HepG2 (cell line): ENCODE results near the gene UMOD. TPM values are rescaled to one million over a fixed set of nuclear protein-coding genes. Genes with fewer than 3 reads are reported as not detected.
A peak's percentile ranks its signal among the peaks of the same experiment; 100 is the strongest.

Experiments
- CHCHD3 ChIP-seq: sonication (generic); formaldehyde crosslinking; IDR thresholded peaks from 2 replicates; pipeline ENCODE4 v1.8.0; 2022; ENCODE audit warnings: mild to moderate bottlenecking, missing genetic modification reagents, moderate library complexity
- DMAP1 ChIP-seq: IDR thresholded peaks from 2 replicates; pipeline ENCODE4 v1.6.1; 2016
- DRAP1 ChIP-seq: IDR thresholded peaks from 2 replicates; pipeline ENCODE4 v1.6.1; 2016; ENCODE audit warnings: missing genetic modification reagents, missing compliant biosample characterization
- EHMT2 ChIP-seq: fragments of 200-600 bp; sonication (generic); IDR thresholded peaks from 2 replicates; pipeline ENCODE4 v1.7.0; 2017; ENCODE audit warnings: antibody characterized with exemption, low read depth, low read length, borderline replicate concordance
- MED1 ChIP-seq: sonication (generic); formaldehyde crosslinking; IDR thresholded peaks from 2 replicates; pipeline ENCODE4 v1.4.0; 2020; ENCODE audit warnings: missing genetic modification reagents
- NONO ChIP-seq, 2 experiments: fragments of 450-650 bp in 1 of 2; sonication (generic) in 1 of 2; formaldehyde crosslinking in 1 of 2; IDR thresholded peaks in 1 of 2; conservative IDR thresholded peaks in 1 of 2; 2 replicates each; pipeline versions ENCODE4 v1.6.1 to v1.8.0; 2017 to 2022; ENCODE audit warnings: mild to moderate bottlenecking in 1 of 2, missing genetic modification reagents in 1 of 2, moderate library complexity in 1 of 2
- PRMT3 ChIP-seq: sonication (generic); formaldehyde crosslinking; IDR thresholded peaks from 2 replicates; pipeline ENCODE4 v1.8.1; 2022; ENCODE audit warnings: low read depth, mild to moderate bottlenecking, moderate library complexity, missing genetic modification reagents, borderline replicate concordance
- REL ChIP-seq: sonication (generic); formaldehyde crosslinking; conservative IDR thresholded peaks from 2 replicates; pipeline ENCODE4 v1.8.0; 2022; ENCODE audit warnings: mild to moderate bottlenecking, missing genetic modification reagents, moderate library complexity
- TBP ChIP-seq: sonication (generic); formaldehyde crosslinking; IDR thresholded peaks from 2 replicates; pipeline ENCODE4 v1.5.0; 2020; ENCODE audit warnings: missing genetic modification reagents
- TBX2 ChIP-seq: sonication (generic); formaldehyde crosslinking; IDR thresholded peaks from 2 replicates; pipeline ENCODE4 v1.5.0; 2020; ENCODE audit warnings: missing genetic modification reagents, mild to moderate bottlenecking, borderline replicate concordance
- ZBTB42 ChIP-seq: sonication (generic); formaldehyde crosslinking; IDR thresholded peaks from 2 replicates; pipeline ENCODE4 v1.5.0; 2020; ENCODE audit warnings: mild to moderate bottlenecking, missing genetic modification reagents
- ZFP90 ChIP-seq: sonication (generic); formaldehyde crosslinking; IDR thresholded peaks from 2 replicates; pipeline ENCODE4 v1.8.0; 2022; ENCODE audit warnings: missing genetic modification reagents, mild to moderate bottlenecking, inconsistent platforms, borderline replicate concordance
- ZNF282 ChIP-seq: fragments of 450-650 bp; IDR thresholded peaks from 2 replicates; pipeline ENCODE4 v1.6.1; 2018; ENCODE audit not compliant: partially characterized antibody
- ZNF3 ChIP-seq: IDR thresholded peaks from 2 replicates; pipeline ENCODE4 v1.7.0; 2017; ENCODE audit warnings: inconsistent platforms
- ZNF451 ChIP-seq: sonication (generic); formaldehyde crosslinking; IDR thresholded peaks from 2 replicates; pipeline ENCODE4 v1.5.0; 2020; ENCODE audit warnings: mild to moderate bottlenecking, missing genetic modification reagents
- ZNF598 ChIP-seq: sonication (generic); formaldehyde crosslinking; IDR thresholded peaks from 2 replicates; pipeline ENCODE4 v1.5.1; 2020; ENCODE audit warnings: mild to moderate bottlenecking, missing genetic modification reagents, borderline replicate concordance
- ZNF749 ChIP-seq: sonication (generic); formaldehyde crosslinking; IDR thresholded peaks from 2 replicates; pipeline ENCODE4 v1.8.0; 2022; ENCODE audit warnings: mild to moderate bottlenecking, missing genetic modification reagents, moderate library complexity, borderline replicate concordance
- ZNF775 ChIP-seq: sonication (generic); formaldehyde crosslinking; IDR thresholded peaks from 2 replicates; pipeline ENCODE4 v1.4.0; 2020; ENCODE audit warnings: missing genetic modification reagents, mild to moderate bottlenecking, moderate library complexity, borderline replicate concordance
- ZNF788 ChIP-seq: sonication (generic); formaldehyde crosslinking; IDR thresholded peaks from 2 replicates; pipeline ENCODE4 v1.5.0; 2020; ENCODE audit warnings: mild to moderate bottlenecking, missing genetic modification reagents, borderline replicate concordance
- polyA plus RNA-seq, 8 experiments: library from polyadenylated mRNA; depleted of rRNA in 3 of 8; stranded (reverse) in 7 of 8; unstranded in 1 of 8; fragments of >200 nt; fragmentation: Illumina TruSeq in 4 of 8; extraction: Trizol in 4 of 8; gene quantifications; 2 replicates each; pipeline versions ENCODE4 v1.2.1 to v1.2.3, GENCODE V29; 2011 to 2016; ENCODE audit warnings: low read depth in 4 of 8, missing spikeins in 1 of 8, mixed read lengths in 1 of 8; ENCODE audit not compliant: insufficient read depth in 1 of 8
- total RNA-seq, 5 experiments: library from RNA; depleted of rRNA; stranded (reverse); fragments of >200 nt; fragmentation: Illumina TruSeq; extraction: Trizol; gene quantifications; 2 replicates each; pipeline ENCODE4 v1.2.3, GENCODE V29; 2016; ENCODE audit warnings: low read depth in 1 of 5
- TF ChIP-seq, protein P1 (sequence below): sonication (generic); formaldehyde crosslinking; IDR thresholded peaks from 2 replicates; pipeline ENCODE4 v1.5.1; 2020; ENCODE audit warnings: mild to moderate bottlenecking, missing genetic modification reagents, moderate library complexity
- TF ChIP-seq, protein P2 (sequence below): sonication (generic); formaldehyde crosslinking; IDR thresholded peaks from 2 replicates; pipeline ENCODE4 v1.4.0; 2020; ENCODE audit warnings: mild to moderate bottlenecking, missing genetic modification reagents
- TF ChIP-seq, protein P3 (sequence below): sonication (generic); formaldehyde crosslinking; IDR thresholded peaks from 2 replicates; pipeline ENCODE4 v1.5.1; 2020; ENCODE audit warnings: missing genetic modification reagents, mild to moderate bottlenecking, borderline replicate concordance

Gene UMOD
- total and polyA plus RNA-seq, 2 of the 13 experiments (the other 11 are each of a cell fraction or from before 2014, with no cell fraction given) = not detected

- TF ChIP-seq, protein P1, sequence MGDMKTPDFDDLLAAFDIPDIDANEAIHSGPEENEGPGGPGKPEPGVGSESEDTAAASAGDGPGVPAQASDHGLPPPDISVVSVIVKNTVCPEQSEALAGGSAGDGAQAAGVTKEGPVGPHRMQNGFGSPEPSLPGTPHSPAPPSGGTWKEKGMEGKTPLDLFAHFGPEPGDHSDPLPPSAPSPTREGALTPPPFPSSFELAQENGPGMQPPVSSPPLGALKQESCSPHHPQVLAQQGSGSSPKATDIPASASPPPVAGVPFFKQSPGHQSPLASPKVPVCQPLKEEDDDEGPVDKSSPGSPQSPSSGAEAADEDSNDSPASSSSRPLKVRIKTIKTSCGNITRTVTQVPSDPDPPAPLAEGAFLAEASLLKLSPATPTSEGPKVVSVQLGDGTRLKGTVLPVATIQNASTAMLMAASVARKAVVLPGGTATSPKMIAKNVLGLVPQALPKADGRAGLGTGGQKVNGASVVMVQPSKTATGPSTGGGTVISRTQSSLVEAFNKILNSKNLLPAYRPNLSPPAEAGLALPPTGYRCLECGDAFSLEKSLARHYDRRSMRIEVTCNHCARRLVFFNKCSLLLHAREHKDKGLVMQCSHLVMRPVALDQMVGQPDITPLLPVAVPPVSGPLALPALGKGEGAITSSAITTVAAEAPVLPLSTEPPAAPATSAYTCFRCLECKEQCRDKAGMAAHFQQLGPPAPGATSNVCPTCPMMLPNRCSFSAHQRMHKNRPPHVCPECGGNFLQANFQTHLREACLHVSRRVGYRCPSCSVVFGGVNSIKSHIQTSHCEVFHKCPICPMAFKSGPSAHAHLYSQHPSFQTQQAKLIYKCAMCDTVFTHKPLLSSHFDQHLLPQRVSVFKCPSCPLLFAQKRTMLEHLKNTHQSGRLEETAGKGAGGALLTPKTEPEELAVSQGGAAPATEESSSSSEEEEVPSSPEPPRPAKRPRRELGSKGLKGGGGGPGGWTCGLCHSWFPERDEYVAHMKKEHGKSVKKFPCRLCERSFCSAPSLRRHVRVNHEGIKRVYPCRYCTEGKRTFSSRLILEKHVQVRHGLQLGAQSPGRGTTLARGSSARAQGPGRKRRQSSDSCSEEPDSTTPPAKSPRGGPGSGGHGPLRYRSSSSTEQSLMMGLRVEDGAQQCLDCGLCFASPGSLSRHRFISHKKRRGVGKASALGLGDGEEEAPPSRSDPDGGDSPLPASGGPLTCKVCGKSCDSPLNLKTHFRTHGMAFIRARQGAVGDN (CRISPR knock-in tag) = peak; percentile 74
- no peak for TF ChIP-seq ZNF749 (CRISPR knock-in tag)
- 0 out of 2 replicates have a peak, but pooled peaks have one; percentile 68 for TF ChIP-seq ZBTB42 (CRISPR knock-in tag)
- TF ChIP-seq NONO (IDR thresholded peaks at IDR 0.05) = no peak
- 0 out of 2 replicates have a peak, but pooled peaks have one; percentile 48 for TF ChIP-seq NONO (CRISPR knock-in tag; conservative IDR thresholded peaks at IDR 0.05)
- TF ChIP-seq CHCHD3 (CRISPR knock-in tag) = no peak
- TF ChIP-seq ZNF788 (CRISPR knock-in tag) = no peak
- peak; percentile 79 for TF ChIP-seq MED1
- TF ChIP-seq, protein P2, sequence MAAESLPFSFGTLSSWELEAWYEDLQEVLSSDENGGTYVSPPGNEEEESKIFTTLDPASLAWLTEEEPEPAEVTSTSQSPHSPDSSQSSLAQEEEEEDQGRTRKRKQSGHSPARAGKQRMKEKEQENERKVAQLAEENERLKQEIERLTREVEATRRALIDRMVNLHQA (CRISPR knock-in tag) = no peak
- no peak for TF ChIP-seq DMAP1
- no peak for TF ChIP-seq ZNF282
- no peak for TF ChIP-seq TBP (CRISPR knock-in tag)
- no peak; the same call in 1 of the 2 replicates for TF ChIP-seq TBX2 (CRISPR knock-in tag)
- TF ChIP-seq, protein P3, sequence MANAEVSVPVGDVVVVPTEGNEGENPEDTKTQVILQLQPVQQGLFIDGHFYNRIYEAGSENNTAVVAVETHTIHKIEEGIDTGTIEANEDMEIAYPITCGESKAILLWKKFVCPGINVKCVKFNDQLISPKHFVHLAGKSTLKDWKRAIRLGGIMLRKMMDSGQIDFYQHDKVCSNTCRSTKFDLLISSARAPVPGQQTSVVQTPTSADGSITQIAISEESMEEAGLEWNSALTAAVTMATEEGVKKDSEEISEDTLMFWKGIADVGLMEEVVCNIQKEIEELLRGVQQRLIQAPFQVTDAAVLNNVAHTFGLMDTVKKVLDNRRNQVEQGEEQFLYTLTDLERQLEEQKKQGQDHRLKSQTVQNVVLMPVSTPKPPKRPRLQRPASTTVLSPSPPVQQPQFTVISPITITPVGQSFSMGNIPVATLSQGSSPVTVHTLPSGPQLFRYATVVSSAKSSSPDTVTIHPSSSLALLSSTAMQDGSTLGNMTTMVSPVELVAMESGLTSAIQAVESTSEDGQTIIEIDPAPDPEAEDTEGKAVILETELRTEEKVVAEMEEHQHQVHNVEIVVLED (CRISPR knock-in tag) = no peak
- TF ChIP-seq REL (CRISPR knock-in tag) = no peak
- TF ChIP-seq ZNF3 (CRISPR knock-in tag) = no peak
- TF ChIP-seq EHMT2 = no peak
- TF ChIP-seq DRAP1 = peak; percentile 77
- no peak for TF ChIP-seq ZNF775 (CRISPR knock-in tag)
- peak; percentile 46; the same call in 1 of the 2 replicates for TF ChIP-seq ZNF598 (CRISPR knock-in tag)
- TF ChIP-seq PRMT3 (CRISPR knock-in tag) = no peak
- no peak for TF ChIP-seq ZNF451 (CRISPR knock-in tag)
- TF ChIP-seq ZFP90 (CRISPR knock-in tag) = 0 out of 2 replicates have a peak, but pooled peaks have one; percentile 42
These were observed 45.1 kb upstream of the UMOD start (continued) for GRCh38 chr16:20397468-20398074.
